Measurements from ENCODE around the gene BICC1. TPM values are rescaled to one million over a fixed set of nuclear protein-coding genes. Genes with fewer than 3 reads are reported as not detected.

Gene BICC1
- total RNA-seq, 4 donors from 2014 or later = 1.3 to 29.7 (median 17.5) TPM

DNA sequence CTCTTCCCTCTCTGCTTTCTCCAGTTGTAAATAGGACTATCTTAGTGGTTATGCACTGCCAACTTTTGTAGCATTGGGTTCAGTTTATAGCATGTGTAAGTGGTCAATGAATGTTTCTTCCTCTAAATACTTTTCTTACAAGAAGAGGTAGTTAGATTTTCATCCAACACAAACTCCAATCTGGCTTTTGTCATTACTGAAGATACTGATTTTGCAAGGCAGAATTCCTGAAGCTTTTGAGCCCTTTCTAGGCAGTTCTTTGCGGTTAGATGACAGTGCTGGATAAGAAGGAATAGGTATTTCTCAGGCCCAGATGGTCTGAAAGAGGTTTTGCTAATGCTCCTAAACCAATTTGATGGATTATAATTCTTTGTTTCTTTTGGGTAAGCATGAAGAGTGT, 60.5 kb downstream of the BICC1 start:
- Histone ChIP-seq H3K27ac (no peak overlapping the region), H3K36me3 (no peaks in the 10 kb centered on the region), H3K9me3 (no peaks in the 10 kb centered on the region), H3K27me3 (no peaks in the 10 kb centered on the region), H3K4me3 (no peak overlapping the region), H3K4me1 (no peaks in the 10 kb centered on the region)
- intact Hi-C loops (cut with DNase I; ENCODE audit: low total_unique reads) = no loop called here
- TF ChIP-seq POLR2A (IDR thresholded peaks at IDR 0.05) = no peak
- TF ChIP-seq, protein P1, sequence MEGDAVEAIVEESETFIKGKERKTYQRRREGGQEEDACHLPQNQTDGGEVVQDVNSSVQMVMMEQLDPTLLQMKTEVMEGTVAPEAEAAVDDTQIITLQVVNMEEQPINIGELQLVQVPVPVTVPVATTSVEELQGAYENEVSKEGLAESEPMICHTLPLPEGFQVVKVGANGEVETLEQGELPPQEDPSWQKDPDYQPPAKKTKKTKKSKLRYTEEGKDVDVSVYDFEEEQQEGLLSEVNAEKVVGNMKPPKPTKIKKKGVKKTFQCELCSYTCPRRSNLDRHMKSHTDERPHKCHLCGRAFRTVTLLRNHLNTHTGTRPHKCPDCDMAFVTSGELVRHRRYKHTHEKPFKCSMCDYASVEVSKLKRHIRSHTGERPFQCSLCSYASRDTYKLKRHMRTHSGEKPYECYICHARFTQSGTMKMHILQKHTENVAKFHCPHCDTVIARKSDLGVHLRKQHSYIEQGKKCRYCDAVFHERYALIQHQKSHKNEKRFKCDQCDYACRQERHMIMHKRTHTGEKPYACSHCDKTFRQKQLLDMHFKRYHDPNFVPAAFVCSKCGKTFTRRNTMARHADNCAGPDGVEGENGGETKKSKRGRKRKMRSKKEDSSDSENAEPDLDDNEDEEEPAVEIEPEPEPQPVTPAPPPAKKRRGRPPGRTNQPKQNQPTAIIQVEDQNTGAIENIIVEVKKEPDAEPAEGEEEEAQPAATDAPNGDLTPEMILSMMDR (IDR thresholded peaks at IDR 0.05) = no peak
- no peak for DNase-seq

DNA sequence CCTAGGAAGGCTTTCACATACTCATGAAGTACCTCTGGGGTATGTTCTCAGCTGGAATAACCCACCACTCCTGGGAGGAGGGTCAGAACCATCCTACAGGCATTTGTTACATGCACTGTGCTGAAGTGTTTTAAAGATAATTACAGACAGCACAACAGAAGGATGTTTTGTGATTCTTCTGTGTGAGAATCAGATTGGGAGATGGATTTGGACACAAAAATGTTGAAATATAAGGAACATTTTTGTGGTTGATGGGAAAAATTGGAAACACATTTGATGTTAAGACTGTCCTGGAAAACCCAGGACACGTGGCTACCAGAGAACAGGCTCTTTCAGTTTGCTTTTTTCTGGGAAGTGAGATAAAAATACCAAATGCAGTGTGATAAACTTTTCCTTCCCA, 61.4 kb downstream of the BICC1 start:
- TF ChIP-seq POLR2A (IDR thresholded peaks at IDR 0.05) = no peak
- TF ChIP-seq, protein P1 (IDR thresholded peaks at IDR 0.05) = no peak
- Histone ChIP-seq H3K36me3 (no peaks in the 10 kb centered on the region), H3K4me3 (no peak overlapping the region), H3K4me1 (no peaks in the 10 kb centered on the region), H3K27me3 (no peaks in the 10 kb centered on the region), H3K9me3 (no peaks in the 10 kb centered on the region), H3K27ac (no peak overlapping the region)
- DNase-seq = no peak
- intact Hi-C loops (cut with DNase I; ENCODE audit: low total_unique reads) = no loop called here

DNA sequence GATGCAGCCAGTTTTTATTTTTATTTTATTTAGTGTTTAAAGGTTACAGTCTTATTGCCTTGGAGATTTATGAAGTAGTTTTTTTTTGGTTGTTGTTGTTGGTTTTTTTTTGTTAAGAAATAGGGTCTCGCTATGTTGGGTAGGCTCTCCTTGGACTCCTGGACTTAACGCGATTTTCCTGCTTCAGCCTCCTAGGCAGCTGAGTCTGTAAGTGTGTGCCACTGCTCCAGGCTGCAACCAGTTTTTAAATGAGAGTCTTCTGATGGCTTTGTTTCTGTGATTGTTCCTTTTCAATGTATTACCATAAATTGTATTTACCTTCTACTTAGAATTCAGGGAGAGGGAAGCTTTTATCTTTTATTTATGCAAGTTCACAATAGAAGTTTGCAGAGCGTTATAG, 62.8 kb downstream of the BICC1 start:
- no peak for DNase-seq
- Histone ChIP-seq H3K27ac (no peak overlapping the region), H3K4me3 (no peak overlapping the region), H3K4me1 (no peaks in the 10 kb centered on the region), H3K9me3 (no peaks in the 10 kb centered on the region), H3K27me3 (no peaks in the 10 kb centered on the region), H3K36me3 (no peaks in the 10 kb centered on the region)
- intact Hi-C loops (cut with DNase I; ENCODE audit: low total_unique reads) = no loop called here
- TF ChIP-seq POLR2A (IDR thresholded peaks at IDR 0.05) = no peak
- TF ChIP-seq, protein P1 (IDR thresholded peaks at IDR 0.05) = no peak

DNA sequence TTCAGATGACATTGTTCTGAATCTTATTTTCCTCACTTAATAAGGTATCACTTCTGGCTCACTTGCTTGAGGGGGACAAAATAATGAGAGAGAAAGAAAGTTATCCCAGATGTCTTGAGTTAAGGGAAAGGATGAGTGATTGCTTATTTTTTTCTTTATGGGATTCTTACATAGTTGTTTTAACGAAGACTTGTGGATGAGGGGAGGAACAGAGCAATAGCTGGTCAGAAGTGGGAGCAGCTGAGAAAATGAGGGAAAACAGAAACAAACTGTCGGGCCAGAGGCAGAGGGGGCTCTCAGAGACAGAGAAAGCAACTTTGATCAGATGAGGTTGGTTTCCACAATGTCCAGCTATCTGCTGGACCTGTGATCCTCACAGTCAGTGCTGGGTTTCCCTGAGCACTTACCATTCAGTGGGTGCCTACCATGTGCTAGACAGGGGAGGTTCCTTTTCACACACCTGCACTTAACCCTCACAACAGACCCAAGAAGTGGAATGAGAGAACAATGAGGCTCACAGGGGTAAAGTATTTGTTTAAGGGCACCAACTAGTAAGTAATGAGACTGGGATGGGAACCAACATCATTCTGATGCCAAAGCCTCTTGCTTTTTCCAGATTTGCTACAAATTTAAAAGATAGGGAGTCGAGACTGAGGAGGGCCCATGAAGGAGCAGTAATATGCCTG, 64.2 kb downstream of the BICC1 start:
- H3K4me3 ChIP-seq = no peak overlapping the region
- no peaks in the 10 kb centered on the region for H3K4me1 ChIP-seq
- H3K27ac ChIP-seq = peak overlapping the region; percentile 49 to 62
- no peaks in the 10 kb centered on the region for H3K9me3 ChIP-seq
- H3K27me3 ChIP-seq = no peaks in the 10 kb centered on the region
- no peaks in the 10 kb centered on the region for H3K36me3 ChIP-seq
- no peak for TF ChIP-seq POLR2A (IDR thresholded peaks at IDR 0.05)
- TF ChIP-seq, protein P1 (IDR thresholded peaks at IDR 0.05) = no peak
- DNase-seq = no peak
- intact Hi-C loops (cut with DNase I; ENCODE audit: low total_unique reads) = no loop called here

DNA sequence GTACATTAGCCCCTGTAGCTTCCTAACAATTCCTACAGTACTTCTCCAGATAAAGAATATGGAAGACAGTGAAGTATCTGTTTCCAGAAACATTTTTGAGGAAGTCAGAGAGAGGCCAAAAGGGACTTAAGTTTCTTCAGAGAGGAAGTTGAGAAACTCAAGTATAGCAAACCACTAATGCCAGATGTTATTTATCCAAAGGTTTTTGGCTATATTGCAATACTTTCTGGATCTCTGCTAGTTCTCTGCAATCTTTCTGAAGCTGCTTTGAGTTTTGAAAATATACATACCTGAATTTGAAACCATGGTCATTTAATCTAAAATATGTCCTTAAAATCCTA, 64.7 kb downstream of the BICC1 start:
- Histone ChIP-seq H3K4me3 (no peak overlapping the region), H3K4me1 (no peaks in the 10 kb centered on the region), H3K27me3 (no peaks in the 10 kb centered on the region), H3K27ac (peak overlapping the region; percentile 49 to 62), H3K9me3 (no peaks in the 10 kb centered on the region), H3K36me3 (no peaks in the 10 kb centered on the region)
- intact Hi-C loops (cut with DNase I; ENCODE audit: low total_unique reads) = no loop called here
- no peak for TF ChIP-seq POLR2A (IDR thresholded peaks at IDR 0.05)
- TF ChIP-seq, protein P1 (IDR thresholded peaks at IDR 0.05) = no peak
- no peak for DNase-seq
